HTERT RPE-1 (cell line): ENCODE data around the gene VWDE.
"Not testable (repeated sequence)": the region's sequence is repeated elsewhere in the genome, so short reads cannot be mapped to it uniquely, and the experiment has no call there.

ENCODE experiments used
- in situ Hi-C: fragments of 300-500 bp; cut with MboI; formaldehyde crosslinking; loops from 4 replicates; pipeline ENCODE4 v1.14.3; 2020; ENCODE audit warnings: low sequenced_read_pairs

VWDE gene

GRCh38 chr7:12402365-12402725 lies 1.3 kb downstream of the VWDE start:
- in situ Hi-C loops: no loop called here

GRCh38 chr7:12401538-12402364 lies 1.9 kb downstream of the VWDE start:
- in situ Hi-C loops: no loop called here

- in situ Hi-C loops: no loop called here
Measured at GRCh38 chr7:12398186-12398585, 5.5 kb downstream of the VWDE start.

- in situ Hi-C loops: no loop called here
Measured at GRCh38 chr7:12397671-12398070, 6.0 kb downstream of the VWDE start.

GRCh38 chr7:12396670-12397069 lies 7.0 kb downstream of the VWDE start:
- in situ Hi-C loops: not testable (repeated sequence)

- in situ Hi-C loops: no loop called here
Measured at GRCh38 chr7:12391922-12392615, 11.6 kb downstream of the VWDE start.

GRCh38 chr7:12389089-12389700 lies 14.5 kb downstream of the VWDE start:
- in situ Hi-C loops: no loop called here

GRCh38 chr7:12386313-12386740 lies 17.3 kb downstream of the VWDE start:
- in situ Hi-C loops: no loop called here

GRCh38 chr7:12385364-12385786 lies 18.3 kb downstream of the VWDE start:
- in situ Hi-C loops: no loop called here

- in situ Hi-C loops: no loop called here
Measured at GRCh38 chr7:12383377-12383776, 20.3 kb downstream of the VWDE start.

- in situ Hi-C loops: no loop called here
Measured at GRCh38 chr7:12378389-12378788, 25.3 kb downstream of the VWDE start.

- in situ Hi-C loops: no loop called here
Measured at GRCh38 chr7:12377406-12377805, 26.3 kb downstream of the VWDE start.

GRCh38 chr7:12373580-12374263 lies 29.9 kb downstream of the VWDE start:
- in situ Hi-C loops: no loop called here

GRCh38 chr7:12370249-12370648 lies 33.4 kb downstream of the VWDE start:
- in situ Hi-C loops: no loop called here

- in situ Hi-C loops: no loop called here
Measured at GRCh38 chr7:12369756-12370155, 33.9 kb downstream of the VWDE start.

GRCh38 chr7:12369072-12369471 lies 34.6 kb downstream of the VWDE start:
- in situ Hi-C loops: no loop called here

- in situ Hi-C loops: no loop called here
Measured at GRCh38 chr7:12360948-12361347, 42.7 kb downstream of the VWDE start.

GRCh38 chr7:12358694-12359093 lies 45.0 kb downstream of the VWDE start:
- in situ Hi-C loops: no loop called here

- in situ Hi-C loops: no loop called here
Measured at GRCh38 chr7:12357508-12357907, 46.2 kb downstream of the VWDE start.

- in situ Hi-C loops: no loop called here
Measured at GRCh38 chr7:12351843-12352242, 51.8 kb downstream of the VWDE start.

GRCh38 chr7:12350971-12351370 lies 52.7 kb downstream of the VWDE start:
- in situ Hi-C loops: no loop called here
